Heart left ventricle (tissue), 16 donors: ENCODE results near the gene CUL5. TPM values are rescaled to one million over a fixed set of nuclear protein-coding genes. Genes with fewer than 3 reads are reported as not detected.
"Not testable (repeated sequence)": the region's sequence is repeated elsewhere in the genome, so short reads cannot be mapped to it uniquely, and the experiment has no call there.

Experiments used
- ATAC-seq, 4 donors: fragments of 200-7000 bp; cut with Tn5 transposase; one replicate each; pipeline ENCODE4 v1.9.1; 2020 to 2022; ENCODE audit warnings: moderate library complexity in 4 of 4, mild to moderate bottlenecking in 3 of 4, moderate number of reproducible peaks in 1 of 4
- DNase-seq, 5 donors: peaks; one replicate each; pipeline ENCODE4 v3.0.0-alpha.2; 2020
- H3K27ac ChIP-seq, 12 donors: fragments of 200-600 bp; sonication (generic) in 4 of 12; one replicate each; pipeline versions ENCODE4 v1.5.0 to v1.8.0; 2016 to 2022; ENCODE audit warnings: mild to moderate bottlenecking in 2 of 12
- H3K27me3 ChIP-seq, 9 donors: fragments of 200-600 bp; sonication (generic) in 2 of 9; one replicate each; pipeline versions ENCODE4 v1.5.1 to v1.8.0; 2016 to 2022; ENCODE audit warnings: mild to moderate bottlenecking in 3 of 9
- H3K36me3 ChIP-seq, 9 donors: fragments of 200-600 bp; sonication (generic) in 2 of 9; one replicate each; pipeline versions ENCODE4 v1.5.0 to v1.8.0; 2018 to 2022; ENCODE audit warnings: mild to moderate bottlenecking in 2 of 9
- H3K4me1 ChIP-seq, 12 donors: fragments of 200-600 bp; sonication (generic) in 4 of 12; one replicate each; pipeline versions ENCODE4 v1.5.0 to v1.8.0; 2016 to 2022; ENCODE audit warnings: mild to moderate bottlenecking in 3 of 12
- H3K4me3 ChIP-seq, 12 donors: fragments of 200-600 bp; sonication (generic) in 4 of 12; one replicate each; pipeline versions ENCODE4 v1.5.0 to v1.8.0; 2017 to 2022; ENCODE audit warnings: mild to moderate bottlenecking in 9 of 12, moderate library complexity in 4 of 12
- H3K9me3 ChIP-seq, 12 donors: fragments of 200-600 bp; sonication (generic) in 4 of 12; one replicate each; pipeline versions ENCODE4 v1.5.0 to v1.8.0; 2016 to 2022; ENCODE audit warnings: mild to moderate bottlenecking in 1 of 12
- CTCF ChIP-seq, 12 donors: fragments of 200-600 bp; sonication (generic) in 4 of 12; IDR thresholded peaks; one replicate each; pipeline versions ENCODE4 v1.5.0 to v1.8.0; 2018 to 2022; ENCODE audit warnings: antibody characterized with exemption in 12 of 12, mild to moderate bottlenecking in 5 of 12
- POLR2A ChIP-seq, 2 donors: fragments of 450-650 bp; IDR thresholded peaks; one replicate each; pipeline ENCODE4 v1.6.1; 2017; ENCODE audit warnings: antibody characterized with exemption in 2 of 2, mild to moderate bottlenecking in 2 of 2, moderate library complexity in 2 of 2
- WGBS, 4 donors: extraction: QIAGEN DNeasy Blood & Tissue Kit in 2 of 4; methylation state at CpG; one replicate each; pipeline versions ENCODE4 v1.1.5 to v1.1.7; 2013 to 2018; 5-methylcytosine and 5-hydroxymethylcytosine counted together
- intact Hi-C, 10 donors: fragments of 100-400 bp; cut with DNase I; formaldehyde crosslinking; loops; one replicate each; pipeline versions ENCODE4 v1.11.1 to v1.14.2; 2022
- polyA plus RNA-seq, 2 donors: library from polyadenylated mRNA; stranded (reverse); fragments of 200-250 nt; gene quantifications; one replicate each; pipeline ENCODE4 v1.2.3, GENCODE V29; 2013
- total RNA-seq, 9 donors: library from RNA; depleted of rRNA in 2 of 9; stranded (reverse); fragments of >200 nt in 2 of 9; fragmentation: NEBNext Ultra II Directional in 3 of 9; extraction: Animal tissue kit (Norgen Biotek cat#: 25700) in 3 of 9; gene quantifications; one replicate each; pipeline versions ENCODE4 v1.1.0 to v1.2.4, GENCODE V29; 2016 to 2023
- donor health status: ischemic (EF 13 %, LVEDD 7.1; RV severe dilation, severe dysfunction).
- donor health status: healthy with polysubstance abuse.
- donor health status: DM: no; HTN: yes; CAD: no.
- donor health status: DM: no; HTN: no; CAD: no.
- donor health status: ischemic (EF 25% LVEDD 6.9; RV normal size, moderate dysfunction).
- donor health status: ischemic (EF 25% LVEDD 5.7; RV mildly dilated, moderate dysfunction).
- donor health status: healthy.
- donor health status: DM: yes; HTN: yes; CAD: no.
- donor health status: ischemic (EF 35%, LVEDD 5.7; RV mildly dilated, moderate dysfunction).
- donor health status: nonischemic (EF 11% LVEDD 7.7; RV severe dilation, severe dysfunction).
- donor health status: DM: yes; HTN: yes; CAD: no.
- donor health status: PGD.
- donor health status: ischemic (EF 29% LVEDD 5.4; RV normal size, mild dysfunction).
- donor health status: nonischemic (EF 23%, LVEDD 6.1; RV moderate dilation, normal function).

Gene CUL5
- total and polyA plus RNA-seq, 11 donors = 6.0 to 46.0 (median 35.2) TPM

- no peak overlapping the region for H3K4me3 ChIP-seq
- 95 to 99% (median 98%) methylated on average over 2 of the region's 2 CpGs for WGBS, 4 donors
- no peak for DNase-seq
- H3K9me3 ChIP-seq = no peaks in the 10 kb centered on the region
- intact Hi-C loops = loop anchor here in 1 of 10 donors (10.0 kb wide), 1 partner anchor 526 kb away; no protein-coding TSS in a partner anchor
- H3K27ac ChIP-seq = peak overlapping the region in 1 of 12 donors; percentile 68
- ATAC-seq = no peak
- no peak for TF ChIP-seq POLR2A (IDR thresholded peaks at IDR 0.05)
- no peak for TF ChIP-seq CTCF (IDR thresholded peaks at IDR 0.05)
- peaks cover 0 to 68% (median 20%) of the 10 kb centered on the region in 12 donors for H3K4me1 ChIP-seq
- H3K27me3 ChIP-seq = no peaks in the 10 kb centered on the region
- H3K36me3 ChIP-seq = peaks cover 0 to 48% (median 29%) of the 10 kb centered on the region in 9 donors
These were observed 120.1 kb downstream of the CUL5 start for GRCh38 chr11:108128772-108129171.

GRCh38 chr11:108131993-108132392, 123.3 kb downstream of the CUL5 start:
- H3K4me3 ChIP-seq = no peak overlapping the region
- H3K9me3 ChIP-seq = no peaks in the 10 kb centered on the region
- intact Hi-C loops = loop anchor here in 1 of 10 donors (10.0 kb wide), 1 partner anchor 57 kb away; no protein-coding TSS in a partner anchor
- DNase-seq = no peak
- peaks cover 0 to 43% (median 7%) of the 10 kb centered on the region in 12 donors for H3K4me1 ChIP-seq
- no peak for ATAC-seq
- no peak for TF ChIP-seq POLR2A (IDR thresholded peaks at IDR 0.05)
- no peak for TF ChIP-seq CTCF (IDR thresholded peaks at IDR 0.05)
- no peak overlapping the region for H3K27ac ChIP-seq
- peaks cover 0 to 74% (median 58%) of the 10 kb centered on the region in 9 donors for H3K36me3 ChIP-seq
- WGBS, 4 donors = 77 to 94% (median 84%) methylated on average over 1 of the region's 1 CpG
- H3K27me3 ChIP-seq = no peaks in the 10 kb centered on the region

- not testable (repeated sequence) for DNase-seq, H3K9me3 ChIP-seq, ATAC-seq, H3K27me3 ChIP-seq, H3K4me3 ChIP-seq
- Histone ChIP-seq H3K4me1 (peaks cover 0 to 32% (median 5%) of the 10 kb centered on the region in 12 donors), H3K27ac (peak overlapping the region in 1 of 12 donors; percentile 25), H3K36me3 (peaks cover 0 to 72% (median 65%) of the 10 kb centered on the region in 9 donors)
- intact Hi-C loops = loop anchor here in 1 of 10 donors (10.0 kb wide), 1 partner anchor 58 kb away; no protein-coding TSS in a partner anchor
- WGBS, 4 donors = 84 to 91% (median 89%) methylated on average over 2 of the region's 2 CpGs
These were observed 124.4 kb downstream of the CUL5 start for GRCh38 chr11:108132993-108133538.

GRCh38 chr11:108135845-108136544, 127.3 kb downstream of the CUL5 start:
- Histone ChIP-seq H3K4me3 (no peak overlapping the region), H3K9me3 (no peaks in the 10 kb centered on the region), H3K27ac (no peak overlapping the region), H3K36me3 (peaks cover 0 to 86% (median 80%) of the 10 kb centered on the region in 9 donors), H3K4me1 (peaks cover 0 to 25% (median 3%) of the 10 kb centered on the region in 12 donors), H3K27me3 (no peaks in the 10 kb centered on the region)
- intact Hi-C loops = loop anchor here in 1 of 10 donors (10.0 kb wide), 1 partner anchor 61 kb away; no protein-coding TSS in a partner anchor
- TF ChIP-seq CTCF (IDR thresholded peaks at IDR 0.05) (peak in 1 of 12 donors; percentile 19), POLR2A (IDR thresholded peaks at IDR 0.05) (no peak)
- DNase-seq (no peak), ATAC-seq (no peak)
- 65 to 77% (median 70%) methylated on average over 2 of the region's 2 CpGs for WGBS, 4 donors
